VCaP (cell line): ENCODE data around the gene NT5DC1.

Source experiments
- H3K27ac ChIP-seq: fragments of 450-650 bp; 2 replicates; pipeline ENCODE4 v1.5.1; 2017
- TF ChIP-seq, protein P1 (sequence below): fragments of 450-650 bp; conservative IDR thresholded peaks from 2 replicates; pipeline ENCODE4 v1.5.1; 2017; ENCODE audit warnings: mild to moderate bottlenecking, moderate library complexity

Gene NT5DC1

DNA sequence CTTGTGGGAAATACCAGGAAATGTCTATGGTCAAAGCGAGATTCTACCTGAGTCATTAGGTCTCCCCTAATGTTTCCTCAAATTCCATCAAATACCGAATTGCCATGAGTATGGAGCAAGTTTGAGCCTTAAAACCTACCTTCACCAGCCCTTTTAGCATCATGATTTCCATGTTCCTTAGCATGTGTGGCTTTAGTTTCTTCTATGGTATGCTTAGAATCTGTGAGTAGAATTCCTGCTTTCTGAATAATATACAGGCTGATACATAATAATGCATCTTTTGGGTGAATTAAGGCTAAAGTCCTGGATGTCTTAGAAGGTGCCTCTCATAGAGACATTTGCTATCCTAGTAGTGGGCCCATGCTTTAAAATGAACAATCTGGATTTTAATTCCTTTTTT lies 121.3 kb downstream of the NT5DC1 start:
- TF ChIP-seq, protein P1, sequence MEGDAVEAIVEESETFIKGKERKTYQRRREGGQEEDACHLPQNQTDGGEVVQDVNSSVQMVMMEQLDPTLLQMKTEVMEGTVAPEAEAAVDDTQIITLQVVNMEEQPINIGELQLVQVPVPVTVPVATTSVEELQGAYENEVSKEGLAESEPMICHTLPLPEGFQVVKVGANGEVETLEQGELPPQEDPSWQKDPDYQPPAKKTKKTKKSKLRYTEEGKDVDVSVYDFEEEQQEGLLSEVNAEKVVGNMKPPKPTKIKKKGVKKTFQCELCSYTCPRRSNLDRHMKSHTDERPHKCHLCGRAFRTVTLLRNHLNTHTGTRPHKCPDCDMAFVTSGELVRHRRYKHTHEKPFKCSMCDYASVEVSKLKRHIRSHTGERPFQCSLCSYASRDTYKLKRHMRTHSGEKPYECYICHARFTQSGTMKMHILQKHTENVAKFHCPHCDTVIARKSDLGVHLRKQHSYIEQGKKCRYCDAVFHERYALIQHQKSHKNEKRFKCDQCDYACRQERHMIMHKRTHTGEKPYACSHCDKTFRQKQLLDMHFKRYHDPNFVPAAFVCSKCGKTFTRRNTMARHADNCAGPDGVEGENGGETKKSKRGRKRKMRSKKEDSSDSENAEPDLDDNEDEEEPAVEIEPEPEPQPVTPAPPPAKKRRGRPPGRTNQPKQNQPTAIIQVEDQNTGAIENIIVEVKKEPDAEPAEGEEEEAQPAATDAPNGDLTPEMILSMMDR = no peak
- no peak overlapping the region for H3K27ac ChIP-seq

DNA sequence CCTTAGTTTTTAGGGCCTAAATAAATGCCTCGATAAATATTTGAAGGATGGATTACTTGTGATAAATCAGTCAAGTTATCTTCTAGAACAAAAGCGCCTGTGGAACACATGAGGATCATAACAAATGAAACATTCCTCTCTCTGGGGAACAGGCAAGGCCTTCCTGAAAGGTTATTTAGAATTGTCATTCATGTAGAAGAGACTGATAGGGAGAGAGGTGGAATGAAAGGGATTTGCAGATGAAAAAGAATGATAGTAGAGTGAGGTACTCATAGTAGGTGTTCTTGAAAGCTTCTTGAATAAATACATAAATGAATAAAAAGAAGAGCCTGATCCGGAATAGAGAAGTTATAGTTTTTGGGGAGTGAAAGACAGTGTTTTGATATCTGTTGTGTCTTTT lies 122.7 kb downstream of the NT5DC1 start:
- no peak overlapping the region for H3K27ac ChIP-seq
- TF ChIP-seq, protein P1 = no peak

DNA sequence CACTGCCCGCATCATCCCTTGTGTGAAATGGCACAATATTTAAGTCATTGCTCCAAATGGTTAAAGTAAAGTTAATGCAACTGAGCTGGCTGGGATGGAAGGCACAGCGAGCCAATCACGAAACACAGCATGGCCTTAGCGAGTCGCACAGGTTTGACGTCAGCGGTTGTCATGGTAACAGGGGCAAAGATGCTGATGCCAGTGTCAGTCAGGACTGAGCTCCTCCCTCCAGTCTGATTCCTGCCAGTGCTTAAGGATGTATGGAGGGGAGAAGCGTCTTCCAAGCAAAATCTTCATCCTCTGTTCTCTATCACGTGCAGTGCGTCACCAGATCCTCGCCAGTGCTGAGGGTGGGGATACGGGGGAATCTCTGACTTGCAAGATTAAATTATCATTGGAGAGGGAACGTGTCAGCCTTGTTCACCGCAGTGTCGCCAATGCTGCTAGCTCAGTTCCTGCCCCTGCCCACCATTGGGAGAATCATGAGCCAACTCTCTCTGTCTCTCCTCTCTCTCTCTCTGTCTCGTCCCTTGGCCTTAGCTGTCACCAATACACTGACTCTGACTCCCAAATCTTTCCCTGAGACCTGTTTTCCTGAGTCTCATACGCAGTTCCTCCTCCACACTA lies 128.7 kb downstream of the NT5DC1 start:
- H3K27ac ChIP-seq = no peak overlapping the region
- TF ChIP-seq, protein P1 = no peak

- TF ChIP-seq, protein P1 = no peak
- no peak overlapping the region for H3K27ac ChIP-seq
Measured at GRCh38 chr6:116234689-116235088, 134.0 kb downstream of the NT5DC1 start.

DNA sequence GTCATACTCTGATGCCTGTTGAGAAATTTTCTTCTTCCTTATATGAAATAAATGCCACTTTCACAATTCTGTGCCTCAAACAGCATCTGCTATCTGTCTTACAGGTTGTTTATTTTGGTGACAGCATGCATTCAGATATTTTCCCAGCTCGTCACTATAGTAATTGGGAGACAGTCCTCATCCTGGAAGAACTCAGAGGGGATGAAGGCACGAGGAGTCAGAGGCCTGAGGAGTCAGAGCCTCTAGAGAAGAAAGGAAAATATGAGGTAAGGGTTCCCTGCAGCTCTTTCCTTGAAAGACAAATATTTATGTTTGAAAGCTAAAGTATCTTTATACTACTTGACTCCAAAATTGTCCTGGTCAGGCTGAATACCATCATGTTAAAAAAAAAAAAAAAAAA lies 137.4 kb downstream of the NT5DC1 start:
- TF ChIP-seq, protein P1 = no peak
- no peak overlapping the region for H3K27ac ChIP-seq

DNA sequence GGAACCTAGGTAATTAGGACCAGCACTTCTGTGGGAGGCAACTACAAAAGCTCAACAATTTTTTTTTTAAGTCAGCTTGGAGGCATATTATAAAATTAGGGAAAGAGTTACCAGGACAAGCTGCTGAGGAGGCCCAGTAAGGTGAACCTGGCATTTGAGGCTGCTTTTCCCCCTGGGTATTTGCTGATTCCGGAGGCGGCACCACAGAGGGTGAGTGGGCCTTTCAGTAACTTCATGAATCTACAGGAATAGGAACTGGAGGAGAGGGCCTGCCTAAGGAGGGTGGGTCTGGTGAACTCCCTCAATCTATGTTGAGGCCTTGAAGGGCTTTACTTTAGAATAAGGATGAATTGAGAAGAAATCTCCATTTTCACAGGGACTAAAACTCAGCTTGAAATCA lies 138.6 kb downstream of the NT5DC1 start:
- TF ChIP-seq, protein P1 = no peak

DNA sequence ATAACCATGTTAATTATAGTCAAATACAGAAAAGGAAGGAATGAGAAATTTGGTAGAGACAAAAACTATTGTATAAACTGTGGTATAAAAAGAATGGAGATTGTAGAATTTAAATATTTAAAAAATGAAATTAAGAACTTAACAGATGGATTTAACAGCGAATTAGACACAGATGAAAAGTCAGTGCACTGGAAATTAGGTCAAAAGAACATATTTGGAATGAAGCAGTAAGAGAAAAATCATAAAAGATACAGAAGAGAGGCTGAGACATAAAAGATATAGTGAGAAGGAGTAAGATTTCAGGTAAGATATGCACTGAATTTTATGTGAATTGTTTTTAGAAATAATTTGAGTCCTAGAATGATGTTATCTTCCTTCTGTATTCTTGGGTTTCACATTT lies 139.2 kb downstream of the NT5DC1 start:
- no peak overlapping the region for H3K27ac ChIP-seq
- TF ChIP-seq, protein P1 = no peak

More for the DNA sequence above, 138.6 kb downstream of the NT5DC1 start:
- H3K27ac ChIP-seq = no peak overlapping the region
